GM23338 (cell line): ENCODE results near the gene AAGAB. TPM values are rescaled to one million over a fixed set of nuclear protein-coding genes. Genes with fewer than 3 reads are reported as not detected.
A peak's percentile ranks its signal among the peaks of the same experiment; 100 is the strongest.

Experiments used
- ATAC-seq: fragments of 200-7000 bp; cut with Tn5 transposase; 3 replicates; pipeline ENCODE4 v1.9.1; 2020
- DNase-seq: peaks from one replicate; pipeline ENCODE4 v3.0.0-alpha.2; 2015; ENCODE audit warnings: low spot score
- H2AFZ ChIP-seq: fragments of 200-600 bp; sonication (generic); 2 replicates; pipeline ENCODE4 v1.8.0; 2016; ENCODE audit warnings: antibody characterized with exemption, mild to moderate bottlenecking, moderate library complexity
- H3F3A ChIP-seq: fragments of 200-600 bp; sonication (generic); replicated peaks from 2 replicates; pipeline ENCODE4 v1.8.0; 2017; ENCODE audit warnings: antibody characterized with exemption, mixed run types, low read depth
- H3K27ac ChIP-seq: fragments of 200-600 bp; sonication (generic); 2 replicates; pipeline ENCODE4 v1.6.1; 2016; ENCODE audit warnings: low read depth
- H3K27me3 ChIP-seq: fragments of 200-600 bp; sonication (generic); 2 replicates; pipeline ENCODE4 v1.8.0; 2016; ENCODE audit warnings: mild to moderate bottlenecking, mixed run types, moderate library complexity; ENCODE audit not compliant: insufficient read depth
- H3K36me3 ChIP-seq: fragments of 200-600 bp; sonication (generic); 2 replicates; pipeline ENCODE4 v1.8.0; 2016; ENCODE audit warnings: mild to moderate bottlenecking; ENCODE audit not compliant: insufficient read depth
- H3K4me1 ChIP-seq: fragments of 200-600 bp; sonication (generic); 2 replicates; pipeline ENCODE4 v1.8.0; 2016; ENCODE audit warnings: mild to moderate bottlenecking, moderate library complexity; ENCODE audit not compliant: insufficient read depth
- H3K4me2 ChIP-seq: fragments of 200-600 bp; sonication (generic); 2 replicates; pipeline ENCODE4 v1.7.1; 2017; ENCODE audit warnings: mixed run types
- H3K4me3 ChIP-seq: fragments of 200-600 bp; sonication (generic); 2 replicates; pipeline ENCODE4 v1.6.1; 2016; ENCODE audit warnings: mixed run types
- H3K79me2 ChIP-seq: fragments of 200-600 bp; sonication (generic); replicated peaks from 2 replicates; pipeline ENCODE4 v1.8.0; 2017; ENCODE audit warnings: mild to moderate bottlenecking; ENCODE audit not compliant: insufficient read depth
- H3K9me2 ChIP-seq: fragments of 200-600 bp; sonication (generic); 2 replicates; pipeline ENCODE4 v1.8.0; 2017; ENCODE audit not compliant: insufficient read depth
- H4K20me1 ChIP-seq: fragments of 200-600 bp; sonication (generic); replicated peaks from 2 replicates; pipeline ENCODE4 v1.8.0; 2017; ENCODE audit warnings: mild to moderate bottlenecking; ENCODE audit not compliant: insufficient read depth
- H3K27ac Mint-ChIP-seq: 2 replicates; pipeline ENCODE4 v1.8.0; 2020; ENCODE audit warnings: inconsistent platforms, mild to moderate bottlenecking, moderate library complexity, mixed read lengths
- H3K27me3 Mint-ChIP-seq: 3 replicates; pipeline ENCODE4 v1.8.0; 2022; ENCODE audit warnings: low read depth, mild to moderate bottlenecking, moderate library complexity, mixed read lengths, inconsistent platforms; ENCODE audit not compliant: insufficient read depth, poor library complexity
- H3K36me3 Mint-ChIP-seq: 3 replicates; pipeline ENCODE4 v1.8.0; 2021; ENCODE audit warnings: low read depth, mild to moderate bottlenecking, inconsistent platforms, moderate library complexity, mixed read lengths
- H3K4me1 Mint-ChIP-seq: 3 replicates; pipeline ENCODE4 v1.8.0; 2020; ENCODE audit warnings: mild to moderate bottlenecking, inconsistent platforms, mixed read lengths
- H3K4me3 Mint-ChIP-seq: 3 replicates; pipeline ENCODE4 v1.8.0; 2021; ENCODE audit warnings: moderate library complexity, mild to moderate bottlenecking, inconsistent platforms, mixed read lengths
- H3K9me3 Mint-ChIP-seq: 3 replicates; pipeline ENCODE4 v1.8.0; 2020; ENCODE audit warnings: moderate library complexity, mild to moderate bottlenecking, inconsistent platforms, mixed read lengths
- CREB1 ChIP-seq: fragments of 250-450 bp; sonication (Bioruptor Pico); IDR thresholded peaks from 2 replicates; pipeline ENCODE4 v1.5.0; 2020; ENCODE audit warnings: low read depth, mild to moderate bottlenecking, moderate library complexity
- EZH2 ChIP-seq: fragments of 200-600 bp; sonication (generic); IDR thresholded peaks from one replicate; pipeline ENCODE4 v1.8.0; 2017; ENCODE audit warnings: antibody characterized with exemption, mild to moderate bottlenecking, low read depth; ENCODE audit not compliant: unreplicated experiment
- EZH2phosphoT487 ChIP-seq: fragments of 200-600 bp; sonication (generic); IDR thresholded peaks from one replicate; pipeline ENCODE4 v1.8.1; 2018; ENCODE audit warnings: antibody characterized with exemption; ENCODE audit not compliant: unreplicated experiment
- JUNB ChIP-seq: IDR thresholded peaks from one replicate; pipeline ENCODE4 v1.6.1; 2016; ENCODE audit warnings: antibody characterized with exemption; ENCODE audit not compliant: unreplicated experiment
- NANOG ChIP-seq: IDR thresholded peaks from 2 replicates; pipeline ENCODE4 v1.6.1; 2016; ENCODE audit warnings: antibody characterized with exemption, borderline replicate concordance
- POLR2AphosphoS5 ChIP-seq: IDR thresholded peaks from 2 replicates; pipeline ENCODE4 v1.6.1; 2016; ENCODE audit warnings: antibody characterized with exemption, low read depth
- STAT1 ChIP-seq: IDR thresholded peaks from one replicate; pipeline ENCODE4 v1.6.1; 2016; ENCODE audit warnings: antibody characterized with exemption; ENCODE audit not compliant: unreplicated experiment
- ZNF114 ChIP-seq: fragments of 250-450 bp; sonication (Bioruptor Pico); IDR thresholded peaks from 2 replicates; pipeline ENCODE4 v1.5.0; 2020; ENCODE audit warnings: mild to moderate bottlenecking, moderate library complexity
- ZNF331 ChIP-seq: fragments of 250-450 bp; sonication (Bioruptor Pico); IDR thresholded peaks from 2 replicates; pipeline ENCODE4 v1.5.0; 2020; ENCODE audit warnings: low read depth, mild to moderate bottlenecking, moderate library complexity
- polyA plus RNA-seq: library from polyadenylated mRNA; unstranded; fragments of >200 nt; fragmentation: Nextera tagmentation; extraction: Ambion mirVana; gene quantifications from 2 replicates; pipeline ENCODE4 v1.2.1, GENCODE V29; 2016
- total RNA-seq: library from RNA; depleted of rRNA; stranded (reverse); fragments of >200 nt; shearing (Covaris generic); gene quantifications from 2 replicates; pipeline ENCODE4 v1.2.3, GENCODE V29; 2014
- TF ChIP-seq, protein P1 (sequence below): fragments of 250-450 bp; sonication (Bioruptor Pico); IDR thresholded peaks from 2 replicates; pipeline ENCODE4 v1.5.0; 2020; ENCODE audit warnings: mild to moderate bottlenecking, moderate library complexity
- TF ChIP-seq, protein P2 (sequence below): IDR thresholded peaks from 2 replicates; pipeline ENCODE4 v1.6.1; 2016; ENCODE audit warnings: antibody characterized with exemption
- TF ChIP-seq, protein P3 (sequence below), 2 experiments: fragments of 200-600 bp in 1 of 2; sonication (generic) in 1 of 2; conservative IDR thresholded peaks; 2 replicates each; pipeline versions ENCODE4 v1.5.1 to v1.6.1; 2016 to 2017; ENCODE audit warnings: antibody characterized with exemption in 2 of 2, low read depth in 2 of 2, mild to moderate bottlenecking in 2 of 2, moderate library complexity in 1 of 2
- TF ChIP-seq, protein P4 (sequence below): IDR thresholded peaks from one replicate; pipeline ENCODE4 v1.6.1; 2018; ENCODE audit warnings: antibody characterized with exemption; ENCODE audit not compliant: unreplicated experiment

Gene AAGAB
- total and polyA plus RNA-seq, 2 experiments from 2014 or later: 20.8 to 42.8 TPM

DNA sequence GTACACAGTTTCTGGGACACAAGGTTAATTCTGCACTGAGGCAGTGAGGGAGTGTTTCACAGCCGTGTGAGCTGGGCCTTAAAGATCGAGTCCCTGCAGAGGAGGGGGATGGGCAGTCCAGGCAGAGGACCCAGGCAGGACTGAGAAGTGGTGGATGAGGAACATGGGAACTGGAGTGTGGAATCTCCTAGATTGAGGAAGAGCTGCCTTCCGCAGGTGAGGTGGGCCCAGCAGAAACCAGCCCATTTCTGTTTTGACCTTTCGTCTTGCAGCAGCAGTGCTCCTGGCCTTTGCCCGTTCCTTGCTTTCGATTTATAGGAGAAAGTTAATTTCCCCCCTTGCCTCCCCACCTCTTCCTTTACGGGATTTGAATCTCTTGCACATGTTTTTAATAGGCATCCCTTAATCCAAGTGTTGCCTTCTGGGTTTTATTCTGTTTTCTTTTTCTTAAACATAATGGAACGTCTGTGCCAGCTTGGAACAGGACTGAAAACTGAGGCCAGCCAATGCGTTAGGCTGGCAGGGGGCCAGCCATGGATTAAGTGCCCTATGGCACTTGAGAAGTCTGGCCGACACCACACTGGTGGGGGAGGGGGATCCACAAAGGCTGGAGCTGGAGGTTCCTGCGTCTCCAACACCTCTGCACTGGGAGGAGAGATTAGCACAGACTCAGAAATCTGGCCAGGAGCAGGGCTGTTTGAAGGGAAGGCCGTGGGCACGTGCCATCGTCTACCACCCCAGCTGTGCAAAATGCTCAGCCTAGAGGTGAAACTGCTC, 78.1 kb downstream of the AAGAB start:
- Histone ChIP-seq H2AFZ (no peak overlapping the region), H3F3A (no peaks in the 10 kb centered on the region), H3K9me2 (no peaks in the 10 kb centered on the region), H3K36me3 (no peaks in the 10 kb centered on the region), H3K79me2 (no peaks in the 10 kb centered on the region), H3K4me2 (no peak overlapping the region), H3K4me3 (no peak overlapping the region), H4K20me1 (no peaks in the 10 kb centered on the region), H3K27ac (no peak overlapping the region), H3K27me3 (no peaks in the 10 kb centered on the region), H3K4me1 (peaks cover 7% of the 10 kb centered on the region; the same call in 1 of the 2 replicates)
- TF ChIP-seq EZH2phosphoT487: no peak
- TF ChIP-seq, protein P1, sequence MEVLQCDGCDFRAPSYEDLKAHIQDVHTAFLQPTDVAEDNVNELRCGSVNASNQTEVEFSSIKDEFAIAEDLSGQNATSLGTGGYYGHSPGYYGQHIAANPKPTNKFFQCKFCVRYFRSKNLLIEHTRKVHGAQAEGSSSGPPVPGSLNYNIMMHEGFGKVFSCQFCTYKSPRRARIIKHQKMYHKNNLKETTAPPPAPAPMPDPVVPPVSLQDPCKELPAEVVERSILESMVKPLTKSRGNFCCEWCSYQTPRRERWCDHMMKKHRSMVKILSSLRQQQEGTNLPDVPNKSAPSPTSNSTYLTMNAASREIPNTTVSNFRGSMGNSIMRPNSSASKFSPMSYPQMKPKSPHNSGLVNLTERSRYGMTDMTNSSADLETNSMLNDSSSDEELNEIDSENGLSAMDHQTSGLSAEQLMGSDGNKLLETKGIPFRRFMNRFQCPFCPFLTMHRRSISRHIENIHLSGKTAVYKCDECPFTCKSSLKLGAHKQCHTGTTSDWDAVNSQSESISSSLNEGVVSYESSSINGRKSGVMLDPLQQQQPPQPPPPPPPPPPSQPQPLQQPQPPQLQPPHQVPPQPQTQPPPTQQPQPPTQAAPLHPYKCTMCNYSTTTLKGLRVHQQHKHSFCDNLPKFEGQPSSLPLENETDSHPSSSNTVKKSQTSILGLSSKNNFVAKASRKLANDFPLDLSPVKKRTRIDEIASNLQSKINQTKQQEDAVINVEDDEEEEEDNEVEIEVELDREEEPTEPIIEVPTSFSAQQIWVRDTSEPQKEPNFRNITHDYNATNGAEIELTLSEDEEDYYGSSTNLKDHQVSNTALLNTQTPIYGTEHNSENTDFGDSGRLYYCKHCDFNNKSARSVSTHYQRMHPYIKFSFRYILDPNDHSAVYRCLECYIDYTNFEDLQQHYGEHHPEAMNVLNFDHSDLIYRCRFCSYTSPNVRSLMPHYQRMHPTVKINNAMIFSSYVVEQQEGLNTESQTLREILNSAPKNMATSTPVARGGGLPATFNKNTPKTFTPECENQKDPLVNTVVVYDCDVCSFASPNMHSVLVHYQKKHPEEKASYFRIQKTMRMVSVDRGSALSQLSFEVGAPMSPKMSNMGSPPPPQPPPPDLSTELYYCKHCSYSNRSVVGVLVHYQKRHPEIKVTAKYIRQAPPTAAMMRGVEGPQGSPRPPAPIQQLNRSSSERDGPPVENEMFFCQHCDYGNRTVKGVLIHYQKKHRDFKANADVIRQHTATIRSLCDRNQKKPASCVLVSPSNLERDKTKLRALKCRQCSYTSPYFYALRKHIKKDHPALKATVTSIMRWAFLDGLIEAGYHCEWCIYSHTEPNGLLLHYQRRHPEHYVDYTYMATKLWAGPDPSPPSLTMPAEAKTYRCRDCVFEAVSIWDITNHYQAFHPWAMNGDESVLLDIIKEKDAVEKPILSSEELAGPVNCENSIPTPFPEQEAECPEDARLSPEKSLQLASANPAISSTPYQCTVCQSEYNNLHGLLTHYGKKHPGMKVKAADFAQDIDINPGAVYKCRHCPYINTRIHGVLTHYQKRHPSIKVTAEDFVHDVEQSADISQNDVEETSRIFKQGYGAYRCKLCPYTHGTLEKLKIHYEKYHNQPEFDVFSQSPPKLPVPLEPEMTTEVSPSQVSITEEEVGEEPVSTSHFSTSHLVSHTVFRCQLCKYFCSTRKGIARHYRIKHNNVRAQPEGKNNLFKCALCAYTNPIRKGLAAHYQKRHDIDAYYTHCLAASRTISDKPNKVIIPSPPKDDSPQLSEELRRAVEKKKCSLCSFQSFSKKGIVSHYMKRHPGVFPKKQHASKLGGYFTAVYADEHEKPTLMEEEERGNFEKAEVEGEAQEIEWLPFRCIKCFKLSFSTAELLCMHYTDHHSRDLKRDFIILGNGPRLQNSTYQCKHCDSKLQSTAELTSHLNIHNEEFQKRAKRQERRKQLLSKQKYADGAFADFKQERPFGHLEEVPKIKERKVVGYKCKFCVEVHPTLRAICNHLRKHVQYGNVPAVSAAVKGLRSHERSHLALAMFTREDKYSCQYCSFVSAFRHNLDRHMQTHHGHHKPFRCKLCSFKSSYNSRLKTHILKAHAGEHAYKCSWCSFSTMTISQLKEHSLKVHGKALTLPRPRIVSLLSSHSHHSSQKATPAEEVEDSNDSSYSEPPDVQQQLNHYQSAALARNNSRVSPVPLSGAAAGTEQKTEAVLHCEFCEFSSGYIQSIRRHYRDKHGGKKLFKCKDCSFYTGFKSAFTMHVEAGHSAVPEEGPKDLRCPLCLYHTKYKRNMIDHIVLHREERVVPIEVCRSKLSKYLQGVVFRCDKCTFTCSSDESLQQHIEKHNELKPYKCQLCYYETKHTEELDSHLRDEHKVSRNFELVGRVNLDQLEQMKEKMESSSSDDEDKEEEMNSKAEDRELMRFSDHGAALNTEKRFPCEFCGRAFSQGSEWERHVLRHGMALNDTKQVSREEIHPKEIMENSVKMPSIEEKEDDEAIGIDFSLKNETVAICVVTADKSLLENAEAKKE (CRISPR knock-in tag): no peak
- TF ChIP-seq STAT1: no peak
- TF ChIP-seq EZH2: no peak
- no peak for TF ChIP-seq POLR2AphosphoS5
- TF ChIP-seq, protein P2, sequence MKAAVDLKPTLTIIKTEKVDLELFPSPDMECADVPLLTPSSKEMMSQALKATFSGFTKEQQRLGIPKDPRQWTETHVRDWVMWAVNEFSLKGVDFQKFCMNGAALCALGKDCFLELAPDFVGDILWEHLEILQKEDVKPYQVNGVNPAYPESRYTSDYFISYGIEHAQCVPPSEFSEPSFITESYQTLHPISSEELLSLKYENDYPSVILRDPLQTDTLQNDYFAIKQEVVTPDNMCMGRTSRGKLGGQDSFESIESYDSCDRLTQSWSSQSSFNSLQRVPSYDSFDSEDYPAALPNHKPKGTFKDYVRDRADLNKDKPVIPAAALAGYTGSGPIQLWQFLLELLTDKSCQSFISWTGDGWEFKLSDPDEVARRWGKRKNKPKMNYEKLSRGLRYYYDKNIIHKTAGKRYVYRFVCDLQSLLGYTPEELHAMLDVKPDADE: no peak
- no peak for TF ChIP-seq NANOG
- no peak for TF ChIP-seq JUNB
- TF ChIP-seq, protein P3, sequence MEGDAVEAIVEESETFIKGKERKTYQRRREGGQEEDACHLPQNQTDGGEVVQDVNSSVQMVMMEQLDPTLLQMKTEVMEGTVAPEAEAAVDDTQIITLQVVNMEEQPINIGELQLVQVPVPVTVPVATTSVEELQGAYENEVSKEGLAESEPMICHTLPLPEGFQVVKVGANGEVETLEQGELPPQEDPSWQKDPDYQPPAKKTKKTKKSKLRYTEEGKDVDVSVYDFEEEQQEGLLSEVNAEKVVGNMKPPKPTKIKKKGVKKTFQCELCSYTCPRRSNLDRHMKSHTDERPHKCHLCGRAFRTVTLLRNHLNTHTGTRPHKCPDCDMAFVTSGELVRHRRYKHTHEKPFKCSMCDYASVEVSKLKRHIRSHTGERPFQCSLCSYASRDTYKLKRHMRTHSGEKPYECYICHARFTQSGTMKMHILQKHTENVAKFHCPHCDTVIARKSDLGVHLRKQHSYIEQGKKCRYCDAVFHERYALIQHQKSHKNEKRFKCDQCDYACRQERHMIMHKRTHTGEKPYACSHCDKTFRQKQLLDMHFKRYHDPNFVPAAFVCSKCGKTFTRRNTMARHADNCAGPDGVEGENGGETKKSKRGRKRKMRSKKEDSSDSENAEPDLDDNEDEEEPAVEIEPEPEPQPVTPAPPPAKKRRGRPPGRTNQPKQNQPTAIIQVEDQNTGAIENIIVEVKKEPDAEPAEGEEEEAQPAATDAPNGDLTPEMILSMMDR (conservative IDR thresholded peaks at IDR 0.05; ENCODE audit: low read depth in 2 of 2): no peak
- no peak for TF ChIP-seq CREB1 (CRISPR knock-in tag)
- TF ChIP-seq ZNF114 (CRISPR knock-in tag): no peak
- TF ChIP-seq ZNF331 (CRISPR knock-in tag): no peak
- TF ChIP-seq, protein P4, sequence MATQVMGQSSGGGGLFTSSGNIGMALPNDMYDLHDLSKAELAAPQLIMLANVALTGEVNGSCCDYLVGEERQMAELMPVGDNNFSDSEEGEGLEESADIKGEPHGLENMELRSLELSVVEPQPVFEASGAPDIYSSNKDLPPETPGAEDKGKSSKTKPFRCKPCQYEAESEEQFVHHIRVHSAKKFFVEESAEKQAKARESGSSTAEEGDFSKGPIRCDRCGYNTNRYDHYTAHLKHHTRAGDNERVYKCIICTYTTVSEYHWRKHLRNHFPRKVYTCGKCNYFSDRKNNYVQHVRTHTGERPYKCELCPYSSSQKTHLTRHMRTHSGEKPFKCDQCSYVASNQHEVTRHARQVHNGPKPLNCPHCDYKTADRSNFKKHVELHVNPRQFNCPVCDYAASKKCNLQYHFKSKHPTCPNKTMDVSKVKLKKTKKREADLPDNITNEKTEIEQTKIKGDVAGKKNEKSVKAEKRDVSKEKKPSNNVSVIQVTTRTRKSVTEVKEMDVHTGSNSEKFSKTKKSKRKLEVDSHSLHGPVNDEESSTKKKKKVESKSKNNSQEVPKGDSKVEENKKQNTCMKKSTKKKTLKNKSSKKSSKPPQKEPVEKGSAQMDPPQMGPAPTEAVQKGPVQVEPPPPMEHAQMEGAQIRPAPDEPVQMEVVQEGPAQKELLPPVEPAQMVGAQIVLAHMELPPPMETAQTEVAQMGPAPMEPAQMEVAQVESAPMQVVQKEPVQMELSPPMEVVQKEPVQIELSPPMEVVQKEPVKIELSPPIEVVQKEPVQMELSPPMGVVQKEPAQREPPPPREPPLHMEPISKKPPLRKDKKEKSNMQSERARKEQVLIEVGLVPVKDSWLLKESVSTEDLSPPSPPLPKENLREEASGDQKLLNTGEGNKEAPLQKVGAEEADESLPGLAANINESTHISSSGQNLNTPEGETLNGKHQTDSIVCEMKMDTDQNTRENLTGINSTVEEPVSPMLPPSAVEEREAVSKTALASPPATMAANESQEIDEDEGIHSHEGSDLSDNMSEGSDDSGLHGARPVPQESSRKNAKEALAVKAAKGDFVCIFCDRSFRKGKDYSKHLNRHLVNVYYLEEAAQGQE: no peak
- Mint-ChIP-seq H3K27ac (peak overlapping the region; percentile 73), H3K27me3 (peaks cover 15% of the 10 kb centered on the region), H3K36me3 (peaks cover 3% of the 10 kb centered on the region), H3K4me1 (peaks cover 30% of the 10 kb centered on the region), H3K9me3 (no peaks in the 10 kb centered on the region), H3K4me3 (no peak overlapping the region)
- ATAC-seq (peak; percentile 49), DNase-seq (peak; percentile 33)
